NB4 (cell line): ENCODE data around the gene RFC4.

ENCODE experiments used
- CTCF ChIP-seq: IDR thresholded peaks from one replicate; pipeline ENCODE4 v1.5.1; 2012; ENCODE audit warnings: low read depth, low read length
- POLR2A ChIP-seq: IDR thresholded peaks from 2 replicates; pipeline ENCODE4 v1.6.1; 2011; ENCODE audit warnings: mild to moderate bottlenecking; ENCODE audit not compliant: insufficient read length; ENCODE audit errors: extremely low read depth

- TF ChIP-seq CTCF: no peak
- no peak for TF ChIP-seq POLR2A
Observed at GRCh38 chr3:186760141-186760833, 46.0 kb downstream of the RFC4 start.
